Activated naive CD4-positive, alpha-beta T cell treated with anti-CD3 and anti-CD28 coated beads, Interleukin-2, amount 50 U/mL, for 24 hours (primary cell): Measurements from ENCODE around the gene MAPK4.
"Not testable (repeated sequence)": the region's sequence is repeated elsewhere in the genome, so short reads cannot be mapped to it uniquely, and the experiment has no call there.

Source experiments
- H3K27ac Mint-ChIP-seq: one replicate; pipeline ENCODE4 v1.8.0; 2021; ENCODE audit warnings: mild to moderate bottlenecking, mixed read lengths
- H3K27me3 Mint-ChIP-seq: one replicate; pipeline ENCODE4 v1.8.0; 2021; ENCODE audit warnings: mixed read lengths
- H3K36me3 Mint-ChIP-seq: one replicate; pipeline ENCODE4 v1.8.0; 2021; ENCODE audit warnings: mixed read lengths
- H3K4me1 Mint-ChIP-seq: one replicate; pipeline ENCODE4 v1.8.0; 2021; ENCODE audit warnings: mixed read lengths
- H3K4me3 Mint-ChIP-seq: one replicate; pipeline ENCODE4 v1.8.0; 2021; ENCODE audit warnings: mild to moderate bottlenecking, mixed read lengths
- H3K9me3 Mint-ChIP-seq: one replicate; pipeline ENCODE4 v1.8.0; 2021; ENCODE audit warnings: mixed read lengths

Gene MAPK4

GRCh38 chr18:50696929-50697328, 137.0 kb downstream of the MAPK4 start:
- Mint-ChIP-seq H3K36me3 (no peaks in the 10 kb centered on the region), H3K27me3 (peaks cover 6% of the 10 kb centered on the region), H3K9me3 (no peaks in the 10 kb centered on the region), H3K4me3 (no peak overlapping the region), H3K27ac (no peak overlapping the region), H3K4me1 (no peaks in the 10 kb centered on the region)

GRCh38 chr18:50697509-50697908, 137.6 kb downstream of the MAPK4 start:
- no peaks in the 10 kb centered on the region for H3K36me3 Mint-ChIP-seq

GRCh38 chr18:50700245-50701165, 140.6 kb downstream of the MAPK4 start:
- no peak overlapping the region for H3K27ac Mint-ChIP-seq
- H3K36me3 Mint-ChIP-seq, result no peaks in the 10 kb centered on the region
- H3K4me1 Mint-ChIP-seq, result no peaks in the 10 kb centered on the region
- H3K9me3 Mint-ChIP-seq, result no peaks in the 10 kb centered on the region
- H3K27me3 Mint-ChIP-seq, result no peaks in the 10 kb centered on the region
- no peak overlapping the region for H3K4me3 Mint-ChIP-seq

More at GRCh38 chr18:50697509-50697908, 137.6 kb downstream of the MAPK4 start:
- no peaks in the 10 kb centered on the region for H3K9me3 Mint-ChIP-seq
- H3K27ac Mint-ChIP-seq, result no peak overlapping the region
- H3K4me1 Mint-ChIP-seq, result no peaks in the 10 kb centered on the region
- no peak overlapping the region for H3K4me3 Mint-ChIP-seq
- peaks cover 6% of the 10 kb centered on the region for H3K27me3 Mint-ChIP-seq

GRCh38 chr18:50704357-50704940, 144.6 kb downstream of the MAPK4 start:
- Mint-ChIP-seq H3K27ac (no peak overlapping the region), H3K4me1 (no peaks in the 10 kb centered on the region), H3K36me3 (no peaks in the 10 kb centered on the region), H3K4me3 (no peak overlapping the region), H3K27me3 (no peaks in the 10 kb centered on the region), H3K9me3 (no peaks in the 10 kb centered on the region)

GRCh38 chr18:50706199-50706598, 146.3 kb downstream of the MAPK4 start:
- Mint-ChIP-seq H3K36me3 (no peaks in the 10 kb centered on the region), H3K9me3 (no peaks in the 10 kb centered on the region), H3K4me3 (no peak overlapping the region), H3K27ac (no peak overlapping the region), H3K4me1 (no peaks in the 10 kb centered on the region), H3K27me3 (no peaks in the 10 kb centered on the region)

GRCh38 chr18:50706651-50707050, 146.8 kb downstream of the MAPK4 start:
- H3K27ac Mint-ChIP-seq, result no peak overlapping the region

GRCh38 chr18:50707297-50707696, 147.4 kb downstream of the MAPK4 start:
- H3K36me3 Mint-ChIP-seq, H3K4me3 Mint-ChIP-seq, H3K27ac Mint-ChIP-seq, H3K27me3 Mint-ChIP-seq, H3K4me1 Mint-ChIP-seq, H3K9me3 Mint-ChIP-seq: not testable (repeated sequence)

More at GRCh38 chr18:50706651-50707050, 146.8 kb downstream of the MAPK4 start:
- no peaks in the 10 kb centered on the region for H3K36me3 Mint-ChIP-seq
- H3K9me3 Mint-ChIP-seq, result no peaks in the 10 kb centered on the region
- H3K27me3 Mint-ChIP-seq, result no peaks in the 10 kb centered on the region
- H3K4me3 Mint-ChIP-seq, result no peak overlapping the region
- no peaks in the 10 kb centered on the region for H3K4me1 Mint-ChIP-seq

- H3K27ac Mint-ChIP-seq, result no peak overlapping the region
- H3K4me3 Mint-ChIP-seq, result no peak overlapping the region
- no peaks in the 10 kb centered on the region for H3K4me1 Mint-ChIP-seq
- no peaks in the 10 kb centered on the region for H3K9me3 Mint-ChIP-seq
- H3K36me3 Mint-ChIP-seq, result no peaks in the 10 kb centered on the region
- H3K27me3 Mint-ChIP-seq, result no peaks in the 10 kb centered on the region
These were observed 148.1 kb downstream of the MAPK4 start for GRCh38 chr18:50707855-50708469.

GRCh38 chr18:50709193-50709592, 149.3 kb downstream of the MAPK4 start:
- Mint-ChIP-seq H3K36me3 (no peaks in the 10 kb centered on the region), H3K9me3 (no peaks in the 10 kb centered on the region), H3K27ac (no peak overlapping the region), H3K4me3 (no peak overlapping the region), H3K4me1 (no peaks in the 10 kb centered on the region), H3K27me3 (no peaks in the 10 kb centered on the region)

- H3K9me3 Mint-ChIP-seq, result peaks cover 4% of the 10 kb centered on the region
- H3K27ac Mint-ChIP-seq, result no peak overlapping the region
- no peaks in the 10 kb centered on the region for H3K36me3 Mint-ChIP-seq
- H3K4me1 Mint-ChIP-seq, result no peaks in the 10 kb centered on the region
- no peak overlapping the region for H3K4me3 Mint-ChIP-seq
- no peaks in the 10 kb centered on the region for H3K27me3 Mint-ChIP-seq
These were observed 151.5 kb downstream of the MAPK4 start for GRCh38 chr18:50711386-50711785.

GRCh38 chr18:50715919-50716318, 156.0 kb downstream of the MAPK4 start:
- Mint-ChIP-seq H3K27me3 (no peaks in the 10 kb centered on the region), H3K36me3 (no peaks in the 10 kb centered on the region), H3K4me1 (no peaks in the 10 kb centered on the region), H3K9me3 (peaks cover 8% of the 10 kb centered on the region), H3K27ac (no peak overlapping the region), H3K4me3 (no peak overlapping the region)

GRCh38 chr18:50716902-50717301, 157.0 kb downstream of the MAPK4 start:
- H3K27ac Mint-ChIP-seq, result no peak overlapping the region
- peaks cover 8% of the 10 kb centered on the region for H3K9me3 Mint-ChIP-seq
- H3K4me1 Mint-ChIP-seq, result no peaks in the 10 kb centered on the region
- H3K4me3 Mint-ChIP-seq, result no peak overlapping the region
- H3K27me3 Mint-ChIP-seq, result no peaks in the 10 kb centered on the region
- H3K36me3 Mint-ChIP-seq, result no peaks in the 10 kb centered on the region

- Mint-ChIP-seq H3K4me3 (no peak overlapping the region), H3K9me3 (peaks cover 8% of the 10 kb centered on the region), H3K36me3 (no peaks in the 10 kb centered on the region), H3K4me1 (no peaks in the 10 kb centered on the region), H3K27ac (no peak overlapping the region), H3K27me3 (no peaks in the 10 kb centered on the region)
These were observed 157.7 kb downstream of the MAPK4 start for GRCh38 chr18:50717563-50717962.

GRCh38 chr18:50719471-50720324, 159.8 kb downstream of the MAPK4 start:
- H3K4me1 Mint-ChIP-seq, result no peaks in the 10 kb centered on the region
- no peaks in the 10 kb centered on the region for H3K36me3 Mint-ChIP-seq
- H3K4me3 Mint-ChIP-seq, result no peak overlapping the region
- no peaks in the 10 kb centered on the region for H3K27me3 Mint-ChIP-seq
- no peak overlapping the region for H3K27ac Mint-ChIP-seq
- peaks cover 8% of the 10 kb centered on the region for H3K9me3 Mint-ChIP-seq

GRCh38 chr18:50720325-50720674, 160.4 kb downstream of the MAPK4 start:
- Mint-ChIP-seq H3K4me3 (no peak overlapping the region), H3K9me3 (peaks cover 8% of the 10 kb centered on the region), H3K4me1 (no peaks in the 10 kb centered on the region), H3K27me3 (no peaks in the 10 kb centered on the region), H3K27ac (no peak overlapping the region), H3K36me3 (no peaks in the 10 kb centered on the region)
